ENCODE measurements around the gene CCT8L2.

DNA sequence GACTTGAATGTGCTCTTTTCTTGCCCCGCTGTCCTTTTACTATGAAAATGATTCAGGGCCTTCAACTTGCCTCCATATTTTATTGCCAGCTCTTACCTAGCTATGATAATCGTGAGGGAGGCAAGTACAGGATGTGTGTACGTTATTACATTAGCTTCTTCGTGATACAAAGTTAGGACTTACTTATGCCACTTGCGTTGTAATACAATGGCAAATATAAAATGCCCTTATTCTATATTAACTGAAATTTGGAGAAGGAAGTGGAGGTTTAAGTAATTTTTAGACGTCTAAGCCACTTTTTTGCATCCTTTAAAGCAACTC is 10.8 kb upstream of the CCT8L2 start:
- TF ChIP-seq, protein P1, sequence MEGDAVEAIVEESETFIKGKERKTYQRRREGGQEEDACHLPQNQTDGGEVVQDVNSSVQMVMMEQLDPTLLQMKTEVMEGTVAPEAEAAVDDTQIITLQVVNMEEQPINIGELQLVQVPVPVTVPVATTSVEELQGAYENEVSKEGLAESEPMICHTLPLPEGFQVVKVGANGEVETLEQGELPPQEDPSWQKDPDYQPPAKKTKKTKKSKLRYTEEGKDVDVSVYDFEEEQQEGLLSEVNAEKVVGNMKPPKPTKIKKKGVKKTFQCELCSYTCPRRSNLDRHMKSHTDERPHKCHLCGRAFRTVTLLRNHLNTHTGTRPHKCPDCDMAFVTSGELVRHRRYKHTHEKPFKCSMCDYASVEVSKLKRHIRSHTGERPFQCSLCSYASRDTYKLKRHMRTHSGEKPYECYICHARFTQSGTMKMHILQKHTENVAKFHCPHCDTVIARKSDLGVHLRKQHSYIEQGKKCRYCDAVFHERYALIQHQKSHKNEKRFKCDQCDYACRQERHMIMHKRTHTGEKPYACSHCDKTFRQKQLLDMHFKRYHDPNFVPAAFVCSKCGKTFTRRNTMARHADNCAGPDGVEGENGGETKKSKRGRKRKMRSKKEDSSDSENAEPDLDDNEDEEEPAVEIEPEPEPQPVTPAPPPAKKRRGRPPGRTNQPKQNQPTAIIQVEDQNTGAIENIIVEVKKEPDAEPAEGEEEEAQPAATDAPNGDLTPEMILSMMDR (IDR thresholded peaks at IDR 0.05): no peak
- no peak for TF ChIP-seq POLR2A (IDR thresholded peaks at IDR 0.05)
- no peak for TF ChIP-seq EP300 (IDR thresholded peaks at IDR 0.05)

All from tibial nerve (tissue), 4 donors.